ENCODE results near the gene ISG20L2.
"Not testable (repeated sequence)": the region's sequence is repeated elsewhere in the genome, so short reads cannot be mapped to it uniquely, and the experiment has no call there.

ISG20L2 gene

GRCh38 chr1:156728599-156729462, at the start of gene ISG20L2:
Gene ISG20L2 (minus strand): TSS chr1:156728766. CDS start chr1:156727652, 1,114 bp downstream.
- peak; percentile 95 for DNase-seq (ENCODE audit: low spot score)

GRCh38 chr1:156777573-156777972, 49.0 kb upstream of the ISG20L2 start:
- no peak for DNase-seq (ENCODE audit: low spot score)

- DNase-seq (ENCODE audit: low spot score), result no peak
Observed at GRCh38 chr1:156776942-156777341, 48.4 kb upstream of the ISG20L2 start.

GRCh38 chr1:156775799-156776198, 47.2 kb upstream of the ISG20L2 start:
- DNase-seq (ENCODE audit: low spot score), result no peak

GRCh38 chr1:156773607-156774006, 45.0 kb upstream of the ISG20L2 start:
- no peak for DNase-seq (ENCODE audit: low spot score)

GRCh38 chr1:156772728-156773497, 44.3 kb upstream of the ISG20L2 start:
- DNase-seq (ENCODE audit: low spot score), result no peak

GRCh38 chr1:156772222-156772621, 43.7 kb upstream of the ISG20L2 start:
- DNase-seq (ENCODE audit: low spot score), result no peak

GRCh38 chr1:156768610-156769295, 40.2 kb upstream of the ISG20L2 start:
- no peak for DNase-seq (ENCODE audit: low spot score)

- no peak for DNase-seq (ENCODE audit: low spot score)
Observed at GRCh38 chr1:156767879-156768604, 39.5 kb upstream of the ISG20L2 start.

- peak; percentile 95 for DNase-seq (ENCODE audit: low spot score)
Observed at GRCh38 chr1:156767101-156767878, 38.7 kb upstream of the ISG20L2 start, which contains the start of gene PRCC. Gene PRCC (plus strand): TSS chr1:156767535. CDS start chr1:156767772, 237 bp downstream.

GRCh38 chr1:156766298-156767100, 37.9 kb upstream of the ISG20L2 start:
- no peak for DNase-seq (ENCODE audit: low spot score)

- DNase-seq (ENCODE audit: low spot score), result no peak
Observed at GRCh38 chr1:156765666-156766065, 37.1 kb upstream of the ISG20L2 start.

GRCh38 chr1:156765136-156765535, 36.6 kb upstream of the ISG20L2 start:
- not testable (repeated sequence) for DNase-seq (ENCODE audit: low spot score)

GRCh38 chr1:156760796-156761104, 32.2 kb upstream of the ISG20L2 start:
- DNase-seq (ENCODE audit: low spot score), result no peak

- DNase-seq (ENCODE audit: low spot score), result no peak
Observed at GRCh38 chr1:156760092-156760795, 31.7 kb upstream of the ISG20L2 start.

- not testable (repeated sequence) for DNase-seq (ENCODE audit: low spot score)
Observed at GRCh38 chr1:156757572-156758253, 29.1 kb upstream of the ISG20L2 start.

- no peak for DNase-seq (ENCODE audit: low spot score)
Observed at GRCh38 chr1:156756355-156756754, 27.8 kb upstream of the ISG20L2 start.

- DNase-seq (ENCODE audit: low spot score), result no peak
Observed at GRCh38 chr1:156755527-156755950, 27.0 kb upstream of the ISG20L2 start.

- no peak for DNase-seq (ENCODE audit: low spot score)
Observed at GRCh38 chr1:156754219-156754618, 25.7 kb upstream of the ISG20L2 start.
